Muscle of leg (tissue), 11 donors: ENCODE results near the gene CDC123. TPM values are rescaled to one million over a fixed set of nuclear protein-coding genes. Genes with fewer than 3 reads are reported as not detected.
"Not testable (repeated sequence)": the region's sequence is repeated elsewhere in the genome, so short reads cannot be mapped to it uniquely, and the experiment has no call there.

Source experiments
- DNase-seq: peaks from one replicate; pipeline ENCODE4 v3.0.0; 2013
- H3K27ac ChIP-seq: one replicate; pipeline ENCODE4 v1.5.1; 2013; ENCODE audit warnings: mild to moderate bottlenecking, low read length, control low read depth
- H3K27me3 ChIP-seq: one replicate; pipeline ENCODE4 v1.6.1; 2013; ENCODE audit warnings: low read length; ENCODE audit not compliant: control insufficient read depth, insufficient read depth
- H3K36me3 ChIP-seq: one replicate; pipeline ENCODE4 v1.6.1; 2013; ENCODE audit warnings: low read length; ENCODE audit not compliant: control insufficient read depth, insufficient read depth
- H3K4me1 ChIP-seq: one replicate; pipeline ENCODE4 v1.6.1; 2013; ENCODE audit warnings: low read length; ENCODE audit not compliant: control insufficient read depth, insufficient read depth
- H3K4me3 ChIP-seq: one replicate; pipeline ENCODE4 v1.5.1; 2013; ENCODE audit warnings: low read length, control low read depth
- H3K9me3 ChIP-seq: replicated peaks from 2 replicates; pipeline ENCODE4 v1.6.1; 2013; ENCODE audit warnings: low read depth, low read length; ENCODE audit not compliant: control insufficient read depth
- WGBS: methylation state at CpG from one replicate; pipeline ENCODE4 v1.1.5; 2013; ENCODE audit warnings: missing lambda C conversion rate; ENCODE audit not compliant: insufficient coverage; 5-methylcytosine and 5-hydroxymethylcytosine counted together
- polyA plus RNA-seq, 8 donors: library from polyadenylated mRNA; unstranded; fragments of 120-200 nt; gene quantifications; one replicate each; pipeline versions ENCODE4 v1.2.1 to v1.2.3, GENCODE V29; 2013; ENCODE audit warnings: inconsistent platforms in 1 of 8, low replicate concordance in 1 of 8; ENCODE audit not compliant: insufficient read length in 8 of 8, insufficient read depth in 1 of 8
- total RNA-seq: library from RNA; stranded (reverse); fragments of 120-200 nt; gene quantifications from one replicate; pipeline ENCODE4 v1.2.4, GENCODE V29; 2013

CDC123 gene
- total and polyA plus RNA-seq, 9 donors, result 60.2 to 97.7 (median 88.3) TPM

GRCh38 chr10:12221323-12222298 lies 25.6 kb downstream of the CDC123 start:
- Histone ChIP-seq H3K9me3 (no peaks in the 10 kb centered on the region), H3K27ac (no peak overlapping the region), H3K36me3 (peaks cover 27% of the 10 kb centered on the region), H3K4me1 (no peaks in the 10 kb centered on the region), H3K27me3 (no peaks in the 10 kb centered on the region), H3K4me3 (no peak overlapping the region)
- WGBS, result 99% methylated on average over 4 of the region's 10 CpGs
- peak; percentile 21 for DNase-seq

GRCh38 chr10:12225444-12225843 lies 29.5 kb downstream of the CDC123 start:
- Histone ChIP-seq H3K27ac (no peak overlapping the region), H3K4me1 (no peaks in the 10 kb centered on the region), H3K4me3 (no peak overlapping the region), H3K9me3 (no peaks in the 10 kb centered on the region), H3K36me3 (peaks cover 17% of the 10 kb centered on the region), H3K27me3 (no peaks in the 10 kb centered on the region)
- no CpG with 5 or more reads among the region's 2 CpGs for WGBS
- DNase-seq, result no peak

GRCh38 chr10:12226438-12226837 lies 30.4 kb downstream of the CDC123 start:
- not testable (repeated sequence) for H3K27ac ChIP-seq, DNase-seq, H3K27me3 ChIP-seq, H3K4me3 ChIP-seq, H3K4me1 ChIP-seq, H3K9me3 ChIP-seq
- 94% methylated on average over 19 of the region's 28 CpGs for WGBS
- peaks cover 17% of the 10 kb centered on the region for H3K36me3 ChIP-seq

- 96% methylated on average over 11 of the region's 11 CpGs for WGBS
- no peaks in the 10 kb centered on the region for H3K9me3 ChIP-seq
- H3K36me3 ChIP-seq, result peaks cover 18% of the 10 kb centered on the region
- H3K4me1 ChIP-seq, result no peaks in the 10 kb centered on the region
- H3K27ac ChIP-seq, result no peak overlapping the region
- no peak for DNase-seq
- H3K27me3 ChIP-seq, result no peaks in the 10 kb centered on the region
- no peak overlapping the region for H3K4me3 ChIP-seq
These were observed 32.9 kb downstream of the CDC123 start for GRCh38 chr10:12228851-12229250.

GRCh38 chr10:12234687-12235086 lies 38.7 kb downstream of the CDC123 start:
- H3K27me3 ChIP-seq, H3K4me3 ChIP-seq, H3K27ac ChIP-seq, DNase-seq, H3K9me3 ChIP-seq, H3K4me1 ChIP-seq: not testable (repeated sequence)
- peaks cover 47% of the 10 kb centered on the region for H3K36me3 ChIP-seq
- WGBS, result 100% methylated on average over 2 of the region's 5 CpGs

- no peaks in the 10 kb centered on the region for H3K4me1 ChIP-seq
- WGBS, result 100% methylated on average over 2 of the region's 3 CpGs
- no peaks in the 10 kb centered on the region for H3K9me3 ChIP-seq
- no peak for DNase-seq
- no peaks in the 10 kb centered on the region for H3K27me3 ChIP-seq
- no peak overlapping the region for H3K4me3 ChIP-seq
- H3K27ac ChIP-seq, result no peak overlapping the region
- peaks cover 47% of the 10 kb centered on the region for H3K36me3 ChIP-seq
These were observed 39.2 kb downstream of the CDC123 start for GRCh38 chr10:12235116-12235694.

GRCh38 chr10:12235796-12236195 lies 39.8 kb downstream of the CDC123 start:
- WGBS, result 92% methylated on average over 4 of the region's 4 CpGs
- DNase-seq, result peak; percentile 39
- no peaks in the 10 kb centered on the region for H3K4me1 ChIP-seq
- peaks cover 50% of the 10 kb centered on the region for H3K36me3 ChIP-seq
- H3K4me3 ChIP-seq, result no peak overlapping the region
- H3K27ac ChIP-seq, result no peak overlapping the region
- no peaks in the 10 kb centered on the region for H3K27me3 ChIP-seq
- no peaks in the 10 kb centered on the region for H3K9me3 ChIP-seq

- H3K36me3 ChIP-seq, result peaks cover 50% of the 10 kb centered on the region
- no peaks in the 10 kb centered on the region for H3K9me3 ChIP-seq
- 100% methylated on average over 2 of the region's 13 CpGs for WGBS
- no peaks in the 10 kb centered on the region for H3K27me3 ChIP-seq
- no peak for DNase-seq
- H3K27ac ChIP-seq, result no peak overlapping the region
- H3K4me3 ChIP-seq, result no peak overlapping the region
- H3K4me1 ChIP-seq, result peaks cover 8% of the 10 kb centered on the region
These were observed 41.6 kb downstream of the CDC123 start for GRCh38 chr10:12237265-12238220.

GRCh38 chr10:12238821-12239220 lies 42.8 kb downstream of the CDC123 start:
- no peak overlapping the region for H3K4me3 ChIP-seq
- no peaks in the 10 kb centered on the region for H3K9me3 ChIP-seq
- no peak overlapping the region for H3K27ac ChIP-seq
- H3K27me3 ChIP-seq, result no peaks in the 10 kb centered on the region
- DNase-seq, result no peak
- peaks cover 8% of the 10 kb centered on the region for H3K4me1 ChIP-seq
- 98% methylated on average over 5 of the region's 8 CpGs for WGBS
- peaks cover 50% of the 10 kb centered on the region for H3K36me3 ChIP-seq
